H9 (cell line): ENCODE measurements around the gene LSM3. TPM values are rescaled to one million over a fixed set of nuclear protein-coding genes. Genes with fewer than 3 reads are reported as not detected.
"Not testable (repeated sequence)": the region's sequence is repeated elsewhere in the genome, so short reads cannot be mapped to it uniquely, and the experiment has no call there.

Source experiments
- DNase-seq: peaks from one replicate; pipeline ENCODE4 v3.0.0-alpha.2; 2017
- H2AFZ ChIP-seq: one replicate; pipeline ENCODE4 v1.6.1; 2013; ENCODE audit warnings: mild to moderate bottlenecking, low read length, control low read depth, moderate library complexity
- H2AK5ac ChIP-seq: 2 replicates; pipeline ENCODE4 v1.6.1; 2013; ENCODE audit warnings: low read length, control low read depth, mixed read lengths; ENCODE audit not compliant: insufficient read length
- H2BK120ac ChIP-seq: one replicate; pipeline ENCODE4 v1.6.1; 2013; ENCODE audit warnings: low read depth, mild to moderate bottlenecking, low read length, control low read depth, inconsistent platforms; ENCODE audit not compliant: poor library complexity, severe bottlenecking
- H2BK12ac ChIP-seq: 2 replicates; pipeline ENCODE4 v1.6.1; 2013; ENCODE audit warnings: low read length, control low read depth, mixed read lengths, low read depth; ENCODE audit not compliant: insufficient read length
- H2BK15ac ChIP-seq: 2 replicates; pipeline ENCODE4 v1.6.1; 2013; ENCODE audit warnings: low read depth, low read length, control low read depth
- H2BK20ac ChIP-seq: one replicate; pipeline ENCODE4 v1.6.1; 2013; ENCODE audit warnings: low read depth, mild to moderate bottlenecking, low read length, control low read depth, inconsistent platforms; ENCODE audit not compliant: poor library complexity, severe bottlenecking
- H2BK5ac ChIP-seq: 2 replicates; pipeline ENCODE4 v1.6.1; 2013; ENCODE audit warnings: low read length, control low read depth, mixed read lengths; ENCODE audit not compliant: insufficient read length
- H3K14ac ChIP-seq: 2 replicates; pipeline ENCODE4 v1.6.1; 2013; ENCODE audit warnings: low read length, control low read depth; ENCODE audit not compliant: insufficient read depth
- H3K18ac ChIP-seq: 2 replicates; pipeline ENCODE4 v1.6.1; 2013; ENCODE audit warnings: low read depth, mild to moderate bottlenecking, mixed read lengths, low read length, control low read depth; ENCODE audit not compliant: insufficient read length
- H3K23ac ChIP-seq: 2 replicates; pipeline ENCODE4 v1.6.1; 2013; ENCODE audit warnings: low read length, control low read depth, mixed read lengths, low read depth; ENCODE audit not compliant: insufficient read length
- H3K23me2 ChIP-seq: 2 replicates; pipeline ENCODE4 v1.6.1; 2013; ENCODE audit warnings: low read depth, mild to moderate bottlenecking, mixed read lengths, low read length, control low read depth; ENCODE audit not compliant: insufficient read length, poor library complexity, severe bottlenecking
- H3K27ac ChIP-seq: 2 replicates; pipeline ENCODE4 v1.5.1; 2013; ENCODE audit warnings: low read length, control low read depth, mixed read lengths, low read depth; ENCODE audit not compliant: insufficient read length
- H3K27me3 ChIP-seq: 2 replicates; pipeline ENCODE4 v1.6.1; 2013; ENCODE audit warnings: low read length, control low read depth, inconsistent platforms; ENCODE audit not compliant: insufficient read depth
- H3K4ac ChIP-seq: 2 replicates; pipeline ENCODE4 v1.6.1; 2013; ENCODE audit warnings: low read depth, mild to moderate bottlenecking, control low read depth, inconsistent platforms, low read length, moderate library complexity
- H3K4me1 ChIP-seq: 2 replicates; pipeline ENCODE4 v1.6.1; 2013; ENCODE audit warnings: low read length, control low read depth, inconsistent platforms; ENCODE audit not compliant: insufficient read depth
- H3K4me2 ChIP-seq: 2 replicates; pipeline ENCODE4 v1.6.1; 2013; ENCODE audit warnings: low read length, control low read depth, mixed read lengths; ENCODE audit not compliant: insufficient read length, insufficient read depth
- H3K56ac ChIP-seq: 2 replicates; pipeline ENCODE4 v1.6.1; 2013; ENCODE audit warnings: low read depth, mild to moderate bottlenecking, mixed read lengths, low read length, control low read depth; ENCODE audit not compliant: insufficient read length
- H3K79me1 ChIP-seq: 2 replicates; pipeline ENCODE4 v1.6.1; 2013; ENCODE audit warnings: low read depth, mild to moderate bottlenecking, moderate library complexity, low read length, control low read depth, inconsistent platforms; ENCODE audit not compliant: insufficient read depth, poor library complexity, severe bottlenecking
- H3K79me2 ChIP-seq: 2 replicates; pipeline ENCODE4 v1.6.1; 2013; ENCODE audit warnings: low read length, control low read depth, inconsistent platforms; ENCODE audit not compliant: insufficient read depth
- H3K9ac ChIP-seq: 2 replicates; pipeline ENCODE4 v1.6.1; 2013; ENCODE audit warnings: low read length, control low read depth, mixed read lengths; ENCODE audit not compliant: insufficient read length; ENCODE audit errors: extremely low read depth
- H3K9me3 ChIP-seq: one replicate; pipeline ENCODE4 v1.6.1; 2013; ENCODE audit warnings: low read depth, low read length, inconsistent platforms; ENCODE audit not compliant: control insufficient read depth
- H3T11ph ChIP-seq: one replicate; pipeline ENCODE4 v1.6.1; 2013; ENCODE audit warnings: mild to moderate bottlenecking, low read length, control low read depth, inconsistent platforms
- H4K20me1 ChIP-seq: one replicate; pipeline ENCODE4 v1.6.1; 2013; ENCODE audit not compliant: control insufficient read depth, insufficient read length, insufficient read depth
- H4K5ac ChIP-seq: 2 replicates; pipeline ENCODE4 v1.6.1; 2013; ENCODE audit warnings: low read depth, mild to moderate bottlenecking, mixed read lengths, low read length, control low read depth; ENCODE audit not compliant: insufficient read length
- H4K8ac ChIP-seq: replicated peaks from 2 replicates; pipeline ENCODE4 v1.6.1; 2013; ENCODE audit warnings: low read length, control low read depth, mixed read lengths, low read depth; ENCODE audit not compliant: insufficient read length
- H4K91ac ChIP-seq: 2 replicates; pipeline ENCODE4 v1.6.1; 2013; ENCODE audit warnings: low read depth, mild to moderate bottlenecking, moderate library complexity, mixed read lengths, low read length, control low read depth; ENCODE audit not compliant: insufficient read length
- H3K27ac Mint-ChIP-seq, 3 experiments: 2 replicates in 2 of 3; 3 replicates in 1 of 3; pipeline ENCODE4 v1.8.0; 2020 to 2021; ENCODE audit warnings: mixed read lengths in 3 of 3, mild to moderate bottlenecking in 1 of 3, moderate library complexity in 1 of 3
- H3K27me3 Mint-ChIP-seq: 2 replicates; pipeline ENCODE4 v1.8.0; 2021; ENCODE audit warnings: low read depth, mild to moderate bottlenecking, moderate library complexity, mixed read lengths
- H3K36me3 Mint-ChIP-seq, 3 experiments: 2 replicates in 2 of 3; 3 replicates in 1 of 3; pipeline ENCODE4 v1.8.0; 2020 to 2021; ENCODE audit warnings: low read depth in 3 of 3, mixed read lengths in 3 of 3; ENCODE audit not compliant: insufficient read depth in 1 of 3
- H3K4me1 Mint-ChIP-seq, 2 experiments: 2 replicates each; pipeline ENCODE4 v1.8.0; 2020; ENCODE audit warnings: mixed read lengths in 2 of 2
- H3K4me3 Mint-ChIP-seq, 2 experiments: 2 replicates in 1 of 2; 3 replicates in 1 of 2; pipeline ENCODE4 v1.8.0; 2020 to 2021; ENCODE audit warnings: mild to moderate bottlenecking in 2 of 2, mixed read lengths in 2 of 2, moderate library complexity in 1 of 2
- H3K9me3 Mint-ChIP-seq, 2 experiments: 2 replicates in 1 of 2; 3 replicates in 1 of 2; pipeline ENCODE4 v1.8.0; 2020; ENCODE audit warnings: mild to moderate bottlenecking in 2 of 2, mixed read lengths in 2 of 2, moderate library complexity in 1 of 2
- CTCF ChIP-seq: fragments of 200-600 bp; sonication (generic); conservative IDR thresholded peaks from 3 replicates; pipeline ENCODE4 v1.8.0; 2021; ENCODE audit warnings: antibody characterized with exemption, mild to moderate bottlenecking
- WGBS: extraction: QIAGEN DNeasy Blood & Tissue Kit; methylation state at CpG from one replicate; pipeline ENCODE4 v1.1.7; 2013; ENCODE audit warnings: missing lambda C conversion rate, low lambda C conversion rate, mixed read lengths; ENCODE audit not compliant: insufficient read length; ENCODE audit errors: extremely low coverage; 5-methylcytosine and 5-hydroxymethylcytosine counted together
- total RNA-seq: library from RNA; stranded (reverse); gene quantifications from 2 replicates; pipeline ENCODE4 v1.2.1, GENCODE V29; 2021

LSM3 gene
- total RNA-seq, 1 experiment from 2014 or later, result 24.4 TPM

GRCh38 chr3:14225421-14225820, 46.8 kb downstream of the LSM3 start:
- no peak overlapping the region for H3K56ac ChIP-seq
- Mint-ChIP-seq H3K9me3 (peaks cover 20 to 22% of the 10 kb centered on the region in 2 experiments), H3K4me3 (no peak overlapping the region), H3K27ac (no peak overlapping the region), H3K27me3 (peaks cover 6% of the 10 kb centered on the region), H3K36me3 (peaks cover 1 to 26% (median 7%) of the 10 kb centered on the region in 3 experiments; a peak in 5 of 7 replicates), H3K4me1 (peaks cover 30 to 32% of the 10 kb centered on the region in 2 experiments)
- no peaks in the 10 kb centered on the region for H3K27me3 ChIP-seq
- H3K18ac ChIP-seq, result no peak overlapping the region
- no peak overlapping the region for H3K4ac ChIP-seq
- no peak for DNase-seq
- no peak overlapping the region for H2BK15ac ChIP-seq
- H3K79me1 ChIP-seq, result no peaks in the 10 kb centered on the region
- no peak overlapping the region for H2BK20ac ChIP-seq
- H3T11ph ChIP-seq, result no peak overlapping the region
- H3K23me2 ChIP-seq, result no peaks in the 10 kb centered on the region
- no peak overlapping the region for H2AK5ac ChIP-seq
- H4K91ac ChIP-seq, result no peak overlapping the region
- H3K9ac ChIP-seq, result no peak overlapping the region
- TF ChIP-seq CTCF, result no peak
- no peak overlapping the region for H3K4me2 ChIP-seq
- no peak overlapping the region for H2BK12ac ChIP-seq
- no peaks in the 10 kb centered on the region for H4K20me1 ChIP-seq
- H2BK5ac ChIP-seq, result no peak overlapping the region
- no peak overlapping the region for H4K5ac ChIP-seq
- H3K9me3 ChIP-seq, result no peaks in the 10 kb centered on the region
- no peak overlapping the region for H4K8ac ChIP-seq
- H3K23ac ChIP-seq, result no peak overlapping the region
- H3K27ac ChIP-seq, result no peak overlapping the region
- no peaks in the 10 kb centered on the region for H3K79me2 ChIP-seq
- H2AFZ ChIP-seq, result no peak overlapping the region
- H2BK120ac ChIP-seq, result no peak overlapping the region
- no CpG with 5 or more reads among the region's 9 CpGs for WGBS
- H3K14ac ChIP-seq, result no peak overlapping the region
- H3K4me1 ChIP-seq, result no peaks in the 10 kb centered on the region

GRCh38 chr3:14226351-14226750, 47.7 kb downstream of the LSM3 start:
- DNase-seq, H3K27me3 Mint-ChIP-seq, H2BK12ac ChIP-seq, H3K27ac Mint-ChIP-seq, H3K23me2 ChIP-seq, H3K14ac ChIP-seq, H3K79me2 ChIP-seq, H2AK5ac ChIP-seq, H3K4me2 ChIP-seq, H2BK120ac ChIP-seq, H4K8ac ChIP-seq, H3T11ph ChIP-seq, H4K91ac ChIP-seq, H4K5ac ChIP-seq, H3K4me3 Mint-ChIP-seq, H2BK5ac ChIP-seq, H3K56ac ChIP-seq, H3K23ac ChIP-seq, H3K18ac ChIP-seq, H3K9me3 ChIP-seq, H3K4me1 ChIP-seq, H3K79me1 ChIP-seq, H2BK20ac ChIP-seq, H2BK15ac ChIP-seq, H3K27me3 ChIP-seq, H3K9ac ChIP-seq, H2AFZ ChIP-seq, H4K20me1 ChIP-seq, H3K4ac ChIP-seq, H3K27ac ChIP-seq: not testable (repeated sequence)
- no CpG with 5 or more reads among the region's 3 CpGs for WGBS
- H3K4me1 Mint-ChIP-seq, result peaks cover 30 to 32% of the 10 kb centered on the region in 2 experiments
- peaks cover 13 to 15% of the 10 kb centered on the region in 2 experiments for H3K9me3 Mint-ChIP-seq
- peaks cover 1 to 19% (median 3%) of the 10 kb centered on the region in 3 experiments; a peak in 4 of 7 replicates for H3K36me3 Mint-ChIP-seq
